OCI-LY3 (cell line): Measurements from ENCODE around the gene SWI5.

Experiments used
- H2AFZ ChIP-seq: fragments of 200-600, 300-600 bp; shearing (Covaris generic); 2 replicates; pipeline ENCODE4 v1.6.0; 2014; ENCODE audit warnings: antibody characterized with exemption, low read depth, low read length
- H3K27ac ChIP-seq: fragments of 200-600, 300-600 bp; sonication (generic); 2 replicates; pipeline ENCODE4 v1.5.1; 2014; ENCODE audit warnings: mild to moderate bottlenecking, low read length, moderate library complexity, mixed read lengths
- H3K27me3 ChIP-seq: fragments of 200-600, 300-600 bp; sonication (generic); 2 replicates; pipeline ENCODE4 v1.6.1; 2014; ENCODE audit warnings: low read depth, low read length, mixed read lengths
- H3K36me3 ChIP-seq: fragments of 200-600, 300-600 bp; sonication (generic); replicated peaks from 2 replicates; pipeline ENCODE3; 2014; ENCODE audit warnings: low read depth, low read length, mixed read lengths
- H3K4me1 ChIP-seq: fragments of 300-600, 200-600 bp; sonication (generic); 2 replicates; pipeline ENCODE4 v1.6.1; 2014; ENCODE audit warnings: low read length, mixed read lengths
- H3K4me2 ChIP-seq: fragments of 200-600, 300-600 bp; sonication (generic); 2 replicates; pipeline ENCODE4 v1.6.1; 2014; ENCODE audit warnings: low read length, mixed read lengths
- H3K4me3 ChIP-seq: fragments of 300-600, 200-600 bp; sonication (generic); 2 replicates; pipeline ENCODE4 v1.5.1; 2014; ENCODE audit warnings: antibody characterized with exemption, mild to moderate bottlenecking, low read length, moderate library complexity
- H3K79me2 ChIP-seq: fragments of 300-600, 200-600 bp; shearing (Covaris generic); 2 replicates; pipeline ENCODE4 v1.6.1; 2014; ENCODE audit warnings: mild to moderate bottlenecking, low read length, mixed read lengths
- H3K9ac ChIP-seq: fragments of 300-600, 200-600 bp; shearing (Covaris generic); 2 replicates; pipeline ENCODE4 v1.6.0; 2014; ENCODE audit warnings: mild to moderate bottlenecking, low read length, moderate library complexity
- H3K9me3 ChIP-seq: fragments of 200-600, 300-600 bp; shearing (Covaris generic); 2 replicates; pipeline ENCODE4 v1.6.1; 2014; ENCODE audit warnings: low read length, mixed read lengths; ENCODE audit not compliant: insufficient read depth
- H4K20me1 ChIP-seq: fragments of 200-600, 300-600 bp; sonication (generic); 2 replicates; pipeline ENCODE4 v1.6.1; 2016; ENCODE audit warnings: low read length, mixed read lengths; ENCODE audit not compliant: insufficient read depth
- EZH2phosphoT487 ChIP-seq: fragments of 200-600 bp; shearing (Covaris generic); IDR thresholded peaks from 2 replicates; pipeline ENCODE4 v1.6.1; 2018; ENCODE audit warnings: antibody characterized with exemption, mixed run types, low read depth
- TF ChIP-seq, protein P1 (sequence below): fragments of 200-600, 300-600 bp; sonication (generic); IDR thresholded peaks from 2 replicates; pipeline ENCODE4 v1.5.1; 2014; ENCODE audit warnings: antibody characterized with exemption, low read length, low read depth

Gene SWI5

DNA sequence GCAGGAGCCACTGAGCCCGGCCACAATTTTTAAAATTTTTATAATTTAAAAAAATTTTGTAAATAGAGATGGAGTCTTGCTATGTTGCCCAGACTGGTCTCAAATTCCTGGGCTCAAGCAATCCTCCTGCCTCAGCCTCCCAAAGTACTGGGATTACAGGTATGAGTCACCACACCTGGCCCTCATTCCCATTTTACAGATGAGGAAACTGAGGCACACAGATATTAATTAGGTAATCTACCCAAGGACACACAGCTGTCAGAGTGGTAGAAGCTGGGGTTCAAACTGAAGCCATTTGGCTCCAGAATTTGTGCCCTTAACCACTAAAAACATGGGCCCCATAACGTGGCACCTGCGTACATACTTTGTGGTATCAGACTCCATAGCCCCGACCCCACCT, 38.6 kb downstream of the SWI5 start:
- Histone ChIP-seq H3K4me1 (no peaks in the 10 kb centered on the region), H3K36me3 (peaks cover 25% of the 10 kb centered on the region), H3K4me2 (no peak overlapping the region), H3K79me2 (no peaks in the 10 kb centered on the region), H3K9me3 (no peaks in the 10 kb centered on the region), H3K27ac (no peak overlapping the region), H3K27me3 (no peaks in the 10 kb centered on the region), H4K20me1 (no peaks in the 10 kb centered on the region), H3K9ac (no peak overlapping the region), H2AFZ (no peak overlapping the region), H3K4me3 (no peak overlapping the region)
- TF ChIP-seq EZH2phosphoT487, result no peak
- TF ChIP-seq, protein P1, sequence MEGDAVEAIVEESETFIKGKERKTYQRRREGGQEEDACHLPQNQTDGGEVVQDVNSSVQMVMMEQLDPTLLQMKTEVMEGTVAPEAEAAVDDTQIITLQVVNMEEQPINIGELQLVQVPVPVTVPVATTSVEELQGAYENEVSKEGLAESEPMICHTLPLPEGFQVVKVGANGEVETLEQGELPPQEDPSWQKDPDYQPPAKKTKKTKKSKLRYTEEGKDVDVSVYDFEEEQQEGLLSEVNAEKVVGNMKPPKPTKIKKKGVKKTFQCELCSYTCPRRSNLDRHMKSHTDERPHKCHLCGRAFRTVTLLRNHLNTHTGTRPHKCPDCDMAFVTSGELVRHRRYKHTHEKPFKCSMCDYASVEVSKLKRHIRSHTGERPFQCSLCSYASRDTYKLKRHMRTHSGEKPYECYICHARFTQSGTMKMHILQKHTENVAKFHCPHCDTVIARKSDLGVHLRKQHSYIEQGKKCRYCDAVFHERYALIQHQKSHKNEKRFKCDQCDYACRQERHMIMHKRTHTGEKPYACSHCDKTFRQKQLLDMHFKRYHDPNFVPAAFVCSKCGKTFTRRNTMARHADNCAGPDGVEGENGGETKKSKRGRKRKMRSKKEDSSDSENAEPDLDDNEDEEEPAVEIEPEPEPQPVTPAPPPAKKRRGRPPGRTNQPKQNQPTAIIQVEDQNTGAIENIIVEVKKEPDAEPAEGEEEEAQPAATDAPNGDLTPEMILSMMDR, result no peak

GRCh38 chr9:128316421-128316820, 40.3 kb downstream of the SWI5 start:
- Histone ChIP-seq H2AFZ (no peak overlapping the region), H3K9me3 (no peaks in the 10 kb centered on the region), H3K9ac (no peak overlapping the region), H3K4me1 (peaks cover 3% of the 10 kb centered on the region), H3K27me3 (no peaks in the 10 kb centered on the region), H3K4me3 (no peak overlapping the region), H3K36me3 (peaks cover 16% of the 10 kb centered on the region), H3K4me2 (no peak overlapping the region), H4K20me1 (no peaks in the 10 kb centered on the region), H3K79me2 (peaks cover 5% of the 10 kb centered on the region), H3K27ac (no peak overlapping the region)
- TF ChIP-seq, protein P1, result no peak
- no peak for TF ChIP-seq EZH2phosphoT487

- Histone ChIP-seq H3K9ac (no peak overlapping the region), H3K36me3 (peaks cover 16% of the 10 kb centered on the region), H4K20me1 (no peaks in the 10 kb centered on the region), H3K27ac (no peak overlapping the region), H3K4me1 (peaks cover 5% of the 10 kb centered on the region), H3K79me2 (peaks cover 14% of the 10 kb centered on the region), H3K9me3 (no peaks in the 10 kb centered on the region), H3K4me2 (no peak overlapping the region), H3K4me3 (no peak overlapping the region), H3K27me3 (no peaks in the 10 kb centered on the region), H2AFZ (no peak overlapping the region)
- TF ChIP-seq EZH2phosphoT487, result no peak
- TF ChIP-seq, protein P1, result no peak
Measured at GRCh38 chr9:128317629-128318028, 41.6 kb downstream of the SWI5 start.

GRCh38 chr9:128321343-128321742, 45.3 kb downstream of the SWI5 start:
- Histone ChIP-seq H3K4me3 (peak overlapping the region; percentile 98), H3K9me3 (no peaks in the 10 kb centered on the region), H3K36me3 (peaks cover 15% of the 10 kb centered on the region), H3K4me1 (peaks cover 11% of the 10 kb centered on the region), H4K20me1 (no peaks in the 10 kb centered on the region), H3K79me2 (peaks cover 37% of the 10 kb centered on the region), H3K4me2 (peak overlapping the region; percentile 84), H2AFZ (no peak overlapping the region), H3K9ac (no peak overlapping the region), H3K27ac (no peak overlapping the region), H3K27me3 (no peaks in the 10 kb centered on the region)
- TF ChIP-seq, protein P1, result no peak
- TF ChIP-seq EZH2phosphoT487, result no peak
